ENCODE data around the gene NPRL2.

DNA sequence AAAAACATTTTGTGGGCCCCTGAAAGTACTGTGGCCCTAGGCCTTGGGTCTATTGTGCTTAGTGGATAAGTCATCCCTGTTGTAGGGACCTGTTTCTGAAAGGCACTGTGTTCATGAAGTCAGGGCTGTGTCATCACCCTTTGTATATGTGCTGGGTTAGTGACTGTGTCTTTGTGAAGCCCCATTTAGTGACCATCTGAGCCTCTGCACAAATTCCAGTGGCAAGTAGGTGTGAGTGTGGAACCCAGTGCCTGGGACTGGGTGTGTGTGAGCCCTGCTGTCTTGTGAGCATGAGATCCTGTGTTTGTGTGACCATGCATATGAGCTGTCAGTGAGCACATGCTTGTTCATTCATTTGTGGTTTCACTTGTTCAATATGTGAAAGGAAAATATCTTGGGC, 46.0 kb downstream of the NPRL2 start:
- TF ChIP-seq, protein P1, sequence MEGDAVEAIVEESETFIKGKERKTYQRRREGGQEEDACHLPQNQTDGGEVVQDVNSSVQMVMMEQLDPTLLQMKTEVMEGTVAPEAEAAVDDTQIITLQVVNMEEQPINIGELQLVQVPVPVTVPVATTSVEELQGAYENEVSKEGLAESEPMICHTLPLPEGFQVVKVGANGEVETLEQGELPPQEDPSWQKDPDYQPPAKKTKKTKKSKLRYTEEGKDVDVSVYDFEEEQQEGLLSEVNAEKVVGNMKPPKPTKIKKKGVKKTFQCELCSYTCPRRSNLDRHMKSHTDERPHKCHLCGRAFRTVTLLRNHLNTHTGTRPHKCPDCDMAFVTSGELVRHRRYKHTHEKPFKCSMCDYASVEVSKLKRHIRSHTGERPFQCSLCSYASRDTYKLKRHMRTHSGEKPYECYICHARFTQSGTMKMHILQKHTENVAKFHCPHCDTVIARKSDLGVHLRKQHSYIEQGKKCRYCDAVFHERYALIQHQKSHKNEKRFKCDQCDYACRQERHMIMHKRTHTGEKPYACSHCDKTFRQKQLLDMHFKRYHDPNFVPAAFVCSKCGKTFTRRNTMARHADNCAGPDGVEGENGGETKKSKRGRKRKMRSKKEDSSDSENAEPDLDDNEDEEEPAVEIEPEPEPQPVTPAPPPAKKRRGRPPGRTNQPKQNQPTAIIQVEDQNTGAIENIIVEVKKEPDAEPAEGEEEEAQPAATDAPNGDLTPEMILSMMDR (IDR thresholded peaks at IDR 0.05; ENCODE audit: low read length), result no peak
- TF ChIP-seq EZH2 (optimal IDR thresholded peaks at IDR 0.05; ENCODE audit: low read depth, low read length), result no peak

Measured in MM.1S (cell line).